GM21737 (cell line): ENCODE results near the gene CDRT4.

Source experiments
- ATAC-seq: cut with Tn5 transposase; IDR thresholded peaks from one replicate; pipeline ENCODE4 v1.9.1; 2021; ENCODE audit warnings: mild to moderate bottlenecking, moderate library complexity; ENCODE audit not compliant: unreplicated experiment

CDRT4 gene

DNA sequence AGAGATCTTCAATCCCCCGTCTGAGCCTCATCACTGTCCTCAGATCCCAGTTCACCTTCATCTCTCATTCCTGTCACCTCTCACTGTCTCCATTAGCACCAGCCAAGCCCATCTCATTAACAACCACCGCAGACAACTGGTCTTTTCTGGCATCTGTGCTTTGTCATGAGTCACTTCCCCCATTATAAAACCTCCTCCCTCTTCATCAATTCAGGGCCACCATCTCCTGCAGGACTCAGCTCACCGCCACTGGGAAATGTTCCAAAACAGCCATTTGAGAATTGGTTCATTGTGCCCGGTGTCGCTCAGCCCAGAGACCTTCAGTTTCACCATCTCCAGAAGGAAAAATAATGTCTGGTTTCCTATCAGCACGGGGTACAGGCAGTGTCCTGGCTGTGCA lies 69.1 kb downstream of the CDRT4 start:
- ATAC-seq, result no peak

GRCh38 chr17:15397620-15398019 lies 69.8 kb downstream of the CDRT4 start:
- no peak for ATAC-seq

GRCh38 chr17:15395091-15395490 lies 72.3 kb downstream of the CDRT4 start:
- no peak for ATAC-seq

- no peak for ATAC-seq
These were observed 74.0 kb downstream of the CDRT4 start for GRCh38 chr17:15393414-15393813.

DNA sequence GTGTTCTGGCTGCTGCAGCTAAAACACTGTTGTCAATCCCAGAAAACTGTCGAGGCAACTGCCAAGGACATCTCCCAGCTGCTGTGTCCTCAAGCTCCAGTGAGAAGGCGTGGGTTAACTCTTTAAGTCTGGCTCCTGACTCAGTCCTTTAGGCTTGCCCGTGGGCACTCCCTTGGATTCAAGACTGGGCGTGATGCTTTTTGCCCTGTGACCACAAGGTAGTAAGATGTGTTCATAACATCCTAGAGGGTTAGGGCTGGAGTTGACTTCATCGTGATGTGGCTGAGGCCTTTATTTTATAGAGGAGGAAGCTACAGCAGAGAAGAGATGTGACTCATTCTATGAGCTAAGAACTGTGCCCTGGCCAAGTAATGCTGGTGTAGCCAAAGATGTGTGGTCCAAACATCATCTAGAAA lies 75.1 kb downstream of the CDRT4 start:
- ATAC-seq, result no peak

DNA sequence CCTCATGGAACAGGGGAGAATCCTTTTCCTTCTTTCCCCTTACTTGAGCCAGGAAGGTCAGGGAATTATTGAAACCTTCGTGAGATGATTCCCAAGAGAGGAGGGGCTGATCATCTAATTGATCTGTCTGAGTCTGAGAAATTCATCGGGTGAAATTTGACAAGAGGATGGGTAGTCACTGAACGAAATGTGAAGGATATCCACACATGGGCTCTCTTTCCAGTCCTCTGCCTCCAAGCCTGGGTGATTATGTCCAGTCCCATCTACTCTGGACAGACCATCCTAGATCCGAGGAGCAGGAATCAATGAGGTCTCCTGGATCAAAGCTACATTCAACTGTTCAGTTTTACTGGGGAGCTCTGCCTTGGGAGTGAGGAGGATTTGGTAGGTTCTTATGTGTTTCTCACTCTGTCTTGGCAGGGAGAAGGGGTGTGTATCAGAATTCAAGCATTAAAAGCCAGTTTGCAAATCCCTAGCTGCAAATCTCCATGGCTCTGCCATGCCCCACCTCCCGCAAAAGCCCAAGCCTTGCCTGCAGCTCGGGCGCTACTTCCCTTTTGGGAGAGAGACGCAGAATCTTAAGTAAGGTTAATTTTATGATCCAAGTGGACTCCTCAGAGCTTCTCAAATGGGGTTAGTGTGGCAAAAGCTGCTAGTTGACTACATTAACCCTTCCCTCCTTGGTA lies 78.9 kb downstream of the CDRT4 start:
- ATAC-seq, result no peak

DNA sequence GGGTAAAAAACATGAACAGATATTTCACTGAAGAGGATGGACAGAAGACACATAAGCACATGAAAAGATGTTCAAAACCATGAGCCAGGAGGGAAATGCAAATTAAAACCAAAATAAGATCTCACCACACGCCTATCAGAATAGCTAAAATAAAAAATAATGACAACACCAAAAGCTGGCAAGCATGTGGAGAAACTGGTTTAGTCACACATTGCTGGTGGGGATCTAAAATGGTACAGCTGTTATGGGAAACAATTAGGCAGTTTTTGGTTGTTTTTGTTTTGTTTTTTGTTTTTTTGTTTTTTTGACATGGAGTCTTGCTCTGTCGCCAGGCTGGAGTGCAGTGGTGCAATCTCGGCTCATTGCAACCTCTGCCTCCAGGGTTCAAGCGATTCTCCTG lies 81.3 kb downstream of the CDRT4 start:
- ATAC-seq, result no peak
